GM23248 (cell line): Measurements from ENCODE around the gene RNU1-4. TPM values are rescaled to one million over a fixed set of nuclear protein-coding genes. Genes with fewer than 3 reads are reported as not detected.
A peak's percentile ranks its signal among the peaks of the same experiment; 100 is the strongest.
"Not testable (repeated sequence)": the region's sequence is repeated elsewhere in the genome, so short reads cannot be mapped to it uniquely, and the experiment has no call there.

ENCODE experiments used
- DNase-seq: peaks from one replicate; pipeline ENCODE4 v3.0.0-alpha.2; 2015
- H2AFZ ChIP-seq: fragments of 200-600 bp; sonication (generic); 2 replicates; pipeline ENCODE4 v1.6.1; 2016; ENCODE audit warnings: antibody characterized with exemption
- H3F3A ChIP-seq: fragments of 200-600 bp; sonication (generic); 2 replicates; pipeline ENCODE4 v1.6.1; 2016; ENCODE audit warnings: mild to moderate bottlenecking, antibody characterized with exemption, mixed run types; ENCODE audit not compliant: insufficient read depth
- H3K27ac ChIP-seq: fragments of 200-600 bp; sonication (generic); 2 replicates; pipeline ENCODE4 v1.5.1; 2016; ENCODE audit warnings: mild to moderate bottlenecking
- H3K27me3 ChIP-seq: fragments of 200-600 bp; sonication (generic); replicated peaks from 2 replicates; pipeline ENCODE4 v1.6.1; 2016; ENCODE audit warnings: mild to moderate bottlenecking; ENCODE audit not compliant: insufficient read depth
- H3K36me3 ChIP-seq: fragments of 200-600 bp; sonication (generic); 2 replicates; pipeline ENCODE4 v1.6.1; 2016; ENCODE audit warnings: low read depth, mild to moderate bottlenecking
- H3K4me1 ChIP-seq: fragments of 200-600 bp; sonication (generic); 2 replicates; pipeline ENCODE4 v1.6.1; 2016; ENCODE audit warnings: mild to moderate bottlenecking; ENCODE audit not compliant: insufficient read depth
- H3K4me2 ChIP-seq: fragments of 200-600 bp; sonication (generic); one replicate; pipeline ENCODE4 v1.6.1; 2016; ENCODE audit warnings: mild to moderate bottlenecking; ENCODE audit not compliant: unreplicated experiment
- H3K4me3 ChIP-seq: fragments of 200-600 bp; sonication (generic); 2 replicates; pipeline ENCODE4 v1.5.1; 2016; ENCODE audit warnings: mild to moderate bottlenecking
- H3K79me2 ChIP-seq: fragments of 200-600 bp; sonication (generic); 2 replicates; pipeline ENCODE4 v1.6.1; 2016; ENCODE audit warnings: mild to moderate bottlenecking; ENCODE audit not compliant: insufficient read depth
- H3K9ac ChIP-seq: fragments of 200-600 bp; sonication (generic); 2 replicates; pipeline ENCODE4 v1.6.1; 2016; ENCODE audit warnings: mild to moderate bottlenecking
- H3K9me2 ChIP-seq: fragments of 200-600 bp; sonication (generic); 2 replicates; pipeline ENCODE4 v1.6.1; 2016; ENCODE audit warnings: mixed run types, mild to moderate bottlenecking, moderate library complexity; ENCODE audit not compliant: insufficient read depth
- H3K9me3 ChIP-seq: fragments of 200-600 bp; sonication (generic); one replicate; pipeline ENCODE4 v1.6.1; 2017; ENCODE audit warnings: low read depth
- H4K20me1 ChIP-seq: fragments of 200-600 bp; sonication (generic); 2 replicates; pipeline ENCODE4 v1.6.0; 2016; ENCODE audit not compliant: insufficient read depth
- EZH2 ChIP-seq: fragments of 200-600 bp; sonication (generic); IDR thresholded peaks from 2 replicates; pipeline ENCODE4 v1.6.1; 2018; ENCODE audit warnings: antibody characterized with exemption, mild to moderate bottlenecking; ENCODE audit not compliant: insufficient read depth, poor library complexity, severe bottlenecking
- EZH2phosphoT487 ChIP-seq: fragments of 200-600 bp; sonication (generic); IDR thresholded peaks from 2 replicates; pipeline ENCODE4 v1.6.1; 2018; ENCODE audit warnings: antibody characterized with exemption, moderate library complexity, mild to moderate bottlenecking, low read depth; ENCODE audit not compliant: insufficient read depth
- WGBS, 2 experiments: methylation state at CpG; one replicate each; pipeline ENCODE4 v1.1.6; 2015 to 2017; ENCODE audit warnings: low lambda C conversion rate in 2 of 2, low coverage in 1 of 2; ENCODE audit errors: missing lambda C conversion rate in 2 of 2; 5-methylcytosine and 5-hydroxymethylcytosine counted together
- in situ Hi-C: fragments of 300-500 bp; cut with MboI; formaldehyde crosslinking; loops from 2 replicates; pipeline ENCODE4 v1.15.0; 2020
- polyA plus RNA-seq: library from polyadenylated mRNA; unstranded; fragments of >200 nt; fragmentation: Nextera tagmentation; extraction: Ambion mirVana; gene quantifications from 2 replicates; pipeline ENCODE4 v1.2.1, GENCODE V29; 2016
- total RNA-seq: library from RNA; depleted of rRNA; stranded (reverse); fragments of >200 nt; shearing (Covaris generic); gene quantifications from 2 replicates; pipeline ENCODE4 v1.2.3, GENCODE V29; 2014

RNU1-4 gene
- total and polyA plus RNA-seq, 2 experiments from 2014 or later = not detected

GRCh38 chr1:16724718-16725438, 15.4 kb upstream of the RNU1-4 start:
- TF ChIP-seq EZH2phosphoT487 (no peak), EZH2 (no peak)
- H3K9ac ChIP-seq = no peak overlapping the region
- WGBS, 2 experiments = 54 to 59% methylated on average over 45 of the region's 45 CpGs
- no peaks in the 10 kb centered on the region for H3K4me1 ChIP-seq
- H3K9me3 ChIP-seq = no peaks in the 10 kb centered on the region
- no peaks in the 10 kb centered on the region for H3K79me2 ChIP-seq
- no peaks in the 10 kb centered on the region for H4K20me1 ChIP-seq
- no peak overlapping the region for H3K27ac ChIP-seq
- no peaks in the 10 kb centered on the region for H3K36me3 ChIP-seq
- H3K9me2 ChIP-seq = no peaks in the 10 kb centered on the region
- DNase-seq = no peak
- H2AFZ ChIP-seq = no peak overlapping the region
- peaks cover 71% of the 10 kb centered on the region for H3K27me3 ChIP-seq
- no peak overlapping the region for H3K4me2 ChIP-seq
- H3F3A ChIP-seq = no peaks in the 10 kb centered on the region
- no peak overlapping the region for H3K4me3 ChIP-seq
- in situ Hi-C loops = loop anchor here (10.0 kb wide), 1 partner anchor 180 kb away; no protein-coding TSS in a partner anchor

- WGBS, 2 experiments = 54 to 55% methylated on average over 10 of the region's 10 CpGs
- not testable (repeated sequence) for H3K4me1 ChIP-seq, H3F3A ChIP-seq, H3K9ac ChIP-seq, H3K9me2 ChIP-seq, H3K9me3 ChIP-seq, DNase-seq, H3K4me2 ChIP-seq, H3K79me2 ChIP-seq, H3K27ac ChIP-seq, H4K20me1 ChIP-seq, H3K36me3 ChIP-seq, H2AFZ ChIP-seq, H3K4me3 ChIP-seq
- in situ Hi-C loops = loop anchor here (10.0 kb wide), 1 partner anchor 181 kb away; no protein-coding TSS in a partner anchor
- H3K27me3 ChIP-seq = peaks cover 68% of the 10 kb centered on the region
These were observed 14.7 kb upstream of the RNU1-4 start for GRCh38 chr1:16725439-16726245.

- H3K4me2 ChIP-seq = no peak overlapping the region
- no peak overlapping the region for H3K9ac ChIP-seq
- DNase-seq = peak; percentile 45
- no peaks in the 10 kb centered on the region for H4K20me1 ChIP-seq
- in situ Hi-C loops = loop anchor here (10.0 kb wide), 1 partner anchor 183 kb away; no protein-coding TSS in a partner anchor
- no peaks in the 10 kb centered on the region for H3K79me2 ChIP-seq
- no peak for TF ChIP-seq EZH2
- no peak for TF ChIP-seq EZH2phosphoT487
- peaks cover 53% of the 10 kb centered on the region for H3K27me3 ChIP-seq
- H3F3A ChIP-seq = no peaks in the 10 kb centered on the region
- no peak overlapping the region for H3K27ac ChIP-seq
- no peaks in the 10 kb centered on the region for H3K4me1 ChIP-seq
- H3K9me3 ChIP-seq = no peaks in the 10 kb centered on the region
- no peak overlapping the region for H3K4me3 ChIP-seq
- WGBS, 2 experiments = 71 to 72% methylated on average over 42 of the region's 42 CpGs
- H3K9me2 ChIP-seq = no peaks in the 10 kb centered on the region
- no peak overlapping the region for H2AFZ ChIP-seq
- H3K36me3 ChIP-seq = no peaks in the 10 kb centered on the region
These were observed 12.9 kb upstream of the RNU1-4 start for GRCh38 chr1:16727190-16728111.

GRCh38 chr1:16728243-16728949, 11.9 kb upstream of the RNU1-4 start:
- H3K9ac ChIP-seq, H3K79me2 ChIP-seq, H3K9me3 ChIP-seq, H2AFZ ChIP-seq, H3K4me2 ChIP-seq, H3K4me3 ChIP-seq, H4K20me1 ChIP-seq, H3K27ac ChIP-seq, H3K36me3 ChIP-seq, H3F3A ChIP-seq, DNase-seq, H3K4me1 ChIP-seq, H3K9me2 ChIP-seq: not testable (repeated sequence)
- WGBS, 2 experiments = 63 to 65% methylated on average over 19 to 20 of the region's 24 CpGs
- in situ Hi-C loops = loop anchor here (10.0 kb wide), 1 partner anchor 184 kb away; no protein-coding TSS in a partner anchor
- H3K27me3 ChIP-seq = peaks cover 43% of the 10 kb centered on the region

GRCh38 chr1:16732254-16732896, 7.9 kb upstream of the RNU1-4 start:
- H3K36me3 ChIP-seq, H2AFZ ChIP-seq, H3F3A ChIP-seq, H3K9me3 ChIP-seq, H3K9me2 ChIP-seq, H3K9ac ChIP-seq, H4K20me1 ChIP-seq, H3K4me3 ChIP-seq, H3K27ac ChIP-seq, H3K27me3 ChIP-seq, DNase-seq, H3K4me2 ChIP-seq, H3K79me2 ChIP-seq, in situ Hi-C loops, H3K4me1 ChIP-seq: not testable (repeated sequence)
- WGBS, 2 experiments = 38 to 64% methylated on average over 3 to 5 of the region's 5 CpGs

- in situ Hi-C loops, H2AFZ ChIP-seq, H3K9ac ChIP-seq, H3K27me3 ChIP-seq, H3K9me2 ChIP-seq, H3K79me2 ChIP-seq, H3K4me3 ChIP-seq, H3F3A ChIP-seq, H4K20me1 ChIP-seq, H3K36me3 ChIP-seq, H3K27ac ChIP-seq, H3K4me2 ChIP-seq, H3K4me1 ChIP-seq, H3K9me3 ChIP-seq, DNase-seq: not testable (repeated sequence)
- WGBS, 2 experiments = no CpG with 5 or more reads among the region's 11 CpGs
These were observed 914 bp downstream of the RNU1-4 start for GRCh38 chr1:16741230-16741629.
